Fibroblast of skin of abdomen (primary cell): Measurements from ENCODE around the gene GFRA1.
A peak's percentile ranks its signal among the peaks of the same experiment; 100 is the strongest.

ENCODE experiments used
- DNase-seq: peaks from one replicate; pipeline ENCODE4 v3.0.0-alpha.2; 2013

The GFRA1 gene

GRCh38 chr10:116157485-116157884 is 115.5 kb downstream of the GFRA1 start:
- no peak for DNase-seq

- DNase-seq, result no peak
These were observed 116.2 kb downstream of the GFRA1 start for GRCh38 chr10:116156819-116157218.

GRCh38 chr10:116155191-116155590 is 117.8 kb downstream of the GFRA1 start:
- DNase-seq, result no peak

- no peak for DNase-seq
These were observed 118.4 kb downstream of the GFRA1 start for GRCh38 chr10:116154651-116155050.

GRCh38 chr10:116151076-116151475 is 121.9 kb downstream of the GFRA1 start:
- no peak for DNase-seq

GRCh38 chr10:116150606-116151005 is 122.4 kb downstream of the GFRA1 start:
- no peak for DNase-seq

- no peak for DNase-seq
These were observed 125.7 kb downstream of the GFRA1 start for GRCh38 chr10:116147147-116147905.

- DNase-seq, result peak; percentile 25
These were observed 126.5 kb downstream of the GFRA1 start for GRCh38 chr10:116146372-116147140.

- no peak for DNase-seq
These were observed 129.3 kb downstream of the GFRA1 start for GRCh38 chr10:116143673-116144222.

GRCh38 chr10:116141855-116142254 is 131.2 kb downstream of the GFRA1 start:
- no peak for DNase-seq

GRCh38 chr10:116141246-116141645 is 131.8 kb downstream of the GFRA1 start:
- no peak for DNase-seq

- DNase-seq, result no peak
These were observed 133.1 kb downstream of the GFRA1 start for GRCh38 chr10:116139886-116140285.

GRCh38 chr10:116138897-116139296 is 134.1 kb downstream of the GFRA1 start:
- DNase-seq, result no peak

GRCh38 chr10:116136261-116136660 is 136.7 kb downstream of the GFRA1 start:
- DNase-seq, result no peak

GRCh38 chr10:116134322-116134721 is 138.7 kb downstream of the GFRA1 start:
- DNase-seq, result no peak

GRCh38 chr10:116133634-116134033 is 139.4 kb downstream of the GFRA1 start:
- DNase-seq, result no peak

- DNase-seq, result peak; percentile 11
These were observed 140.1 kb downstream of the GFRA1 start for GRCh38 chr10:116132780-116133399.

- no peak for DNase-seq
These were observed 143.0 kb downstream of the GFRA1 start for GRCh38 chr10:116130006-116130405.

GRCh38 chr10:116126954-116127695 is 145.9 kb downstream of the GFRA1 start:
- DNase-seq, result no peak

- no peak for DNase-seq
These were observed 146.8 kb downstream of the GFRA1 start for GRCh38 chr10:116126239-116126638.

- DNase-seq, result no peak
These were observed 147.8 kb downstream of the GFRA1 start for GRCh38 chr10:116125180-116125579.

- no peak for DNase-seq
These were observed 148.2 kb downstream of the GFRA1 start for GRCh38 chr10:116124777-116125176.
